HG03103 (cell line): ENCODE data around the gene BMERB1.
"Not testable (repeated sequence)": the region's sequence is repeated elsewhere in the genome, so short reads cannot be mapped to it uniquely, and the experiment has no call there.

Experiments
- ATAC-seq: cut with Tn5 transposase; IDR thresholded peaks from one replicate; pipeline ENCODE4 v1.9.1; 2021; ENCODE audit warnings: low read depth; ENCODE audit not compliant: unreplicated experiment

Gene BMERB1

DNA sequence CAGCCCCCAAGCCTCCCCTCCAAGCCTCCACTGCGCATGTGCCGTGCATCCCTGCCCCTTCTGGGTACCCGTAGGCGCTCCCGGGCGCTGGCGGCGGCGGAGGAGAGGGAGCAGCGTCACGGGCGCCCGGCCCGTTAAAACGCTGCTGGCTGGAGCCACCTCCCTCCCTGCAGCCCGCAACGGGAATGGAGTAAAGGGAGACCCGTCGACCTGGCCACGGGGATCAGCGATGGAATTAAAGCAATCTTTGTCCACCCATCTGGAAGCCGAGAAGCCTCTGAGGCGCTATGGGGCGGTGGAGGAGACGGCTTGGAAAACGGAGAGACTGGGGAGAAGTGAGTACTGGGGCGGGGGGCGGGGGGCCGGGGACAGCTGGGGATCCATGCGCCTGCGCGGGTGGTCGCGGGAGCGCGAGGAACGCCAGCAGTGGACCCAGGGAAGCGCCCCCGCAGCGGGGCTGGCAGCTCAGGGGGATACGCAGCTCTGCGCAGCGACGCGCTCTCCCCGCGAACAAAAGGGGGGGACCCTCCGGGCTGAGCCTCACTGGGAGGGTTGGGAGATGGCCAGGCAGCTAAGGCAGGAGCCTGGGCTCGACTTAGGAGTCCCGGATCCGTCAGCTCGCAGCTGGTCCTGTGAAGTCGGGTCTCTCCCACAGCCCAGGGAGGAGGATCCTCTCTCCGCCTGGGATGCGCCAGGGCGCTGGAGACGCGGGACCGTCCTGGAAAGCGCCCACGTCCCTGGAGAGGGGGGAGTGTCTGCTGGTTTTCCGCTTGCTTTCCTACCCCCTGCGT is at the start of gene BMERB1:
Gene BMERB1 (plus strand): TSS at position 164 of the 791 bp plus-strand sequence. CDS start 66 bp downstream, at position 230.
- no peak for ATAC-seq

DNA sequence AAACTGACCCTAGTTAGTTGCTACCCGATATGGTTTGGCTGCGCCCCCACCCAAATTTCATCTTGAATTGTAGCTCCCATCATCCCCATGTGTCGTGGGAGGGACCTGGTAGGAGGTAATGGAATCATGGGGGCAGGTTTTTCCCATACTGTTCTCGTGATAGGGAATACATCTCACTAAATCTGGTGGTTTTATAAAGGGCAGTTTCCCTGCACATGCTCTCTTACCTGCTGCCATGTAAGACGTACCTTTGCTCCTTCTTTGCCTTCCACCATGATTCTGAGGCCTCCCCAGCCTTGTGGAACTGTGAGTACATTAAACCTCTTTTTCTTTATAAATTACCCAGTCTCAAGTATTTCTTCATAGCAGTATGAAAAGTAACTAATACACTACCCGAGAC is 46.3 kb upstream of the BMERB1 start:
- ATAC-seq, result not testable (repeated sequence)

DNA sequence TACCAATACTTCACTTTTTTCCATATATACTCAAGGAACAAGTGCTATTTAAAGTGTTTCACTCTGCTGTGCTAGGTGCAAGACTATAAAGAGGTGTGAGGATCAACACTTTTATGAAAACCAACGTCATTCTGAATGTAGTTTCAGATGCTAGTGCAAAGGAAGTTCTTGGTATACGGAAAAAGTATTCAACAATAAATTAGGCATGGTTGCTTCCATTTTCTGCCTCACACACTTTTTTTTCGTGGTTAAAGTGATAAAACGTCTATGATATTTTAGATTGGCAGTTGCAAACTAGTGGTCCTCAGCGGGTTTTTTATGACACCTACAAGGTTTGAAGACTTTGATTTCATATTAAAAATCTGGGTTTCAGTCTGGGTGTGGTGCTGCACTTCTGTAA is 44.5 kb upstream of the BMERB1 start:
- not testable (repeated sequence) for ATAC-seq

DNA sequence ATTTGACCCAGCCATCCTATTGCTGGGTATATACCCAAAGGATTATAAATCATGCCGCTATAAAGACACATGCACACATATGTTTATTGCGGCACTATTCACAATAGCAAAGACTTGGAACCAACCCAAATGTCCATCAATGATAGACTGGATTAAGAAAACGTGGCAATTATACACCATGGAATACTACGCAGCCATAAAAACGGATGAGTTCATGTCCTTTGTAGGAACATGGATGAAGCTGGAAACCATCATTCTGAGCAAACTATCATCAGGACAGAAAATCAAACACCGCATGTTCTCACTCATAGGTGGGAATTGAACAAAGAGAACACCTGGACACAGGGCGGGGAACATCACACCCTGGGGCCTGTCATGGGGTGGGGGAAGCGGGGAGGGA is 41.4 kb upstream of the BMERB1 start:
- not testable (repeated sequence) for ATAC-seq

DNA sequence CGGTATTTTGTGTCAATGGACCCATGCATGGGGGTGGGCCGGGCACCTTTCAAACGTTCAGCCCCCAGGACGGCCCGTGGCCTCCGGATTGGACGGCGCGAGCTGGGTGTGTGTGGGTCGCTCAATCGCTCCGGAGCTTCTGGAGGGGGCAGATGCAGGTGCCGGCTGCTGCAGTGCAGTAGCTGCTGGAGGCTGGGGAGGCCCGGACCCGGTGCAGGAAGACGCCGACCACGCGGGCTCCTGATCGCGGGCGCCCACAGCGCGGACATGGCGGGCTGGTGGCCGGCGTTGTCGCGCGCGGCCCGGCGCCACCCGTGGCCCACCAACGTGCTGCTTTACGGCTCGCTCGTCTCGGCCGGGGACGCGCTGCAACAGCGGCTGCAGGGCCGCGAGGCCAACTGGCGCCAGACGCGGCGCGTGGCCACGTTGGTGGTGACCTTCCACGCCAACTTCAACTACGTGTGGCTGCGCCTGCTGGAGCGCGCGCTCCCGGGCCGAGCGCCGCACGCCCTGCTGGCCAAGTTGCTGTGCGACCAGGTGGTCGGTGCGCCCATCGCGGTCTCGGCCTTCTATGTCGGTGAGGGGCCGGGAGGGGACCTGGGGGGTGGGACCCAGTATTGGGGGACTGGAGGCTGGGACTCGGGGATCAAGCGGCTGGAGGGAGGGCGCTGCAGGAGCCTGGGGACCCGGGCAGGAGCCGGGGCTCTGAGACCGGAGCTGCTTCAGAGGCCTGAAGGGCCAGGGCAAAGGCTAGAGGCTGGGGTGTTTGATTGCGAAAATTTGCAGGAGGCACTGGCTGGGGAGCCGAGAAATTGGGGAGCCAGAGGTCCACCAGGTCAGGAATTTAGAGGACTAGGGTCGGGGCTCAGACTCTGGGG is 38.5 kb upstream of the BMERB1 start, which contains the start of gene MPV17L:
Gene MPV17L (plus strand): TSS at position 124 of the 878 bp plus-strand sequence. CDS start 144 bp downstream, at position 268.
- ATAC-seq, result not testable (repeated sequence)

DNA sequence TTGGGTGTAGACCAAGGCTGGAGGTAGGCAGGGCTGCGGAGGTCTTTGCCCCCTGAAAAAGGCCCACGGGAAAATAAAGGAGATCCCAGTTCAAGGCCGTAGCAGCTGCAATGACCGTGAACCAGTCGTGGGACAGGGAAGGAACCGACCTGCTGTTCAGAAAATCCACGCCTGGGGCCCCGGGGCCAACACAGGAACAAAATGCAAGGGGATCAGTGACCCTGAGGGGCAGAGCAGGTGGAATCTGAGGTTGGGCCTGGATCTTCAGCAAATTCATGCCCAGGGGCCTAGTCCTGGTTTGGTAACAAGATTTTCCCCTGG is 37.9 kb upstream of the BMERB1 start:
- not testable (repeated sequence) for ATAC-seq

DNA sequence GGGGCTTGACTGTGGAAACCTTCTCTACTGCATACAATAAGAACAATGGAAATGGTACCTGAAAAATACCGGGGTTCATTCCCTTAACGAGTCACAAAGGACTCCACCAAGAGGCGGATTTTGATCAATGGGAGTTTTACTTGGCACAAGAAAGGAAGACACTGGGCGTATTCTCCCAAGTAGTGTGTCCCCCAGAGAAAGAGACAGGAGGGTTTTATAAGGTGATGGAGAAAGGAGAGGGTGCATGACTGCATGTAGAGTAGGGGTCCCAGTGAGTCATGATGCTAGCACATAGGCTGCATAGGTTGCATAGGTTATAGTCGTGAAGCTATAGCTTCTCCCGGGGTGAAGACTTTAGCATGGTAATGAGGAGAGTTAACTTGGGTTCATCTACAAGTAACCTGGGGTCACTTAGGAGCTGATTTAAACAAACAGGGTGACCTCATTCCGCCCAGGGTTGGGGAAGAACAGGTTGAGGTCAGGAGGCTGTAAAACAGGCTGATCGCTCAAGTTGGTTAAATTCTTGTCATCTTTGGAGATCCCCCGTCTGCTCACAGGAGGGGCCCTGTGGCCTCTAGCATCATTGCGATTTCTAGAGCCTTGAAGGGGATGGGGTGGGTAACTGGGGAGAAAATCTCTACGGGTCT is 37.3 kb upstream of the BMERB1 start:
- ATAC-seq, result no peak

DNA sequence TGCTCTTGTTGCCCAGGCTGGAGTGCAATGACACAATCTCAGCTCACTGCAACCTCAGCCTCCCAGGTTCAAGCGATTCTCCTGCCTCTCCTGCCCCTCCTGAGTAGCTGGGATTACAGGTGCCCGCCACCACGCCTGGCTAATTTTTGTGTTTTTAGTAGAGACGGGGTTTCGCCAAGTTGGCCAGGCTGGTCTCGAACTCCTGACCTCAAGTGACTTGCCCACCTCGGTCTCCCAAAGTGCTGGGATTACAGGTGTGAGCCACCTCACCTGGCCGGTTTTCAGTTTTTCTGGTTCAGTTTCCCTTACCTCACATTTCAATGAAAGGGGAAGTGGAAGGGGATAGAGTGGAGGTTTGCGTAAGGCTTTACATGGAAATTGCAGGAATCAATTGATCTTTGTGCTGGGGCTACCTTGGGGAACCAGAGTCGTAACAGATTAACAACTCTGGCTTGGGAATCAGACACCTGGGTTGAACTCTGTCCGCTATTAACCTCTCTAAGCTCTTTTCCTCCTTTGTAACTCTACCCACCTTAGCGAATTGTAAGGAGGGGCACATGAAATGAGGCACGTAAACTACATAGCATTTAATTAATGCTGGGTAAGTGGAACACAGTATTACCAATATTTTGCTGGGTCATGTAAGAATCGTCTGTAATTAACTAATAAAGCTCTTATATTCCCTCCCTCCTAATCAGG is 35.6 kb upstream of the BMERB1 start:
- ATAC-seq, result no peak

DNA sequence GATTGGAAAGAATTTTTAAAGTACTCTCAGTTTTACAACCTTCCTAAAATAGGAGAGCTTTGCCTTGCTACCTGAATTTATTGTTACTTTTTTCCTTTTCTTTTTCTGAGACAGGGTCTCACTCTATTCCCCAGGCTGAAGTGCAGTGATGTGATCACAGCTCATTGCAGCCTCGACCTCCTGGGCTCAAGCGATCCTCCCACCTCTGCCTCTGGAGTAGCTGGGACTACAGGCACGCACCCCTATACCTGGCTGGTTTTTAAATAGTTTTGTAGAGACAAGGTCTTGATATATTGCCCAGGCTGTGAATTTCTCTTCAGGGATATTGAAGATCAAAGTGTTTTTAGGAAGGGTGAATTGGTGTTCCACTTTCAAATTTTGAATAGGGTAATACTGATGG is 35.1 kb upstream of the BMERB1 start:
- no peak for ATAC-seq

DNA sequence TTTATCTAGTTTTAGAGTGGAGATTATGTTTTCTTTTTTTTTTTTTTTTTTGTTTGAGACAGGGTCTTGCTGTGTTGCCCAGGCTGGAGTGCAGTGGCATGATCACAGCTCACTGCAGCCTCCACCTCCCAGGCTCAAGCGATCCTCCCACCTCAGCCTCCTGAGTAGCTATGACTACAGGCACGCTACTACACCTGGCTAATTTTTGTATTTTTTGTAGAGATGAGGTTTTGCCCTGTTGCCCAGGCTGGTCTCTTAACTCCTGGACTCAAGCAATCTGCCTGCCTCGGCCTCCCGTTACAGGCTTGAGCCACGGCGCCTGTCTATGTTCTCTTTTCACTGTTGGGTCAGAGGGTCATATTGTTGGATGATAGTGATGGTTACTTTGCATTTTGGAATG is 34.1 kb upstream of the BMERB1 start:
- not testable (repeated sequence) for ATAC-seq

DNA sequence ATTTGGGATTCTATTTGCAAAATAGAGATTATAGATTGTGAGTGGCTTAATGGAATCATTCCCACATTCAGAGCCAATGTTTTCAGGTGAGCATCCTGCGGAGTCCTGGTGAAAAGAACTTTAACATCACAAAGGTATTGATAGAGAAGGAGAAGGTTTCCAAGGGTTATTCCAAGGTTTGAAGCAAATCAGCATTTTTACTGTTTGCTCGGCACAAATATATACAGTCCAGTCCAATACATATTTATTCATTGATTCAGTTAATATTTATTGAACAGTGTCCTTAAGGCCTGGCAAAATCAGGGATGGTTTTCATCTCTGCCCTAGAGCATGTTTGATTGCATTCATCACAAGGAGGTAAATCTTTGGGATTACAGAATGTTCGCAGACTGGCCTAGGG is 32.4 kb upstream of the BMERB1 start:
- ATAC-seq, result no peak

DNA sequence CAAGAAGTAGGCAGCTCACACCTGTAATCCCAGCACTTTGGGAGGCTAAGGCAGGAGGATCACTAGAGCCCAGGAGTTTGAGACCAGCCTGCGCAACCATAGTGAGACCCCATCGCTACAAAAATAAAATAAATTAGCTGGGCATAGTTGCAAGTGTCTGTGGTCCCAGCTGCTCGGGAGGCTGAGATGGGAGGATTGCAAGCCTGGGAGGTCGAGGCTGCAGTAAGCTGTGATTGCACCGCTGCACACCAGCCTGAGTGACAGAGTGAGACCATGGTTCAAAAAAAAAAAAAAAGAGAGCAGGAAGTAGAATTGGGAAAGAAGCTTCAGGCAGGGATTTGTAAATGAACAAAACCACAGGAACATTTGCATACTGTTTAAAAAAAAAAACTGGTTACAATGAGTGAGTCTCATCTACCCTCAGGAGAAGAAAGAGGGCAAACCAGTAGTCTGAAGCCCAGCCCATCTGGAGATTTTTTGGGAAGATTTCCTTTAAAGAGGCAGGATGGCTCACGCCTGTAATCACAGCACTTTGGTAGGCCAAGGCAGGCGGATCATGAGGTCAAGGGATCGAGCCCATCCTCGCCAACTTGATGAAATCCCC is 30.9 kb upstream of the BMERB1 start:
- ATAC-seq, result no peak

DNA sequence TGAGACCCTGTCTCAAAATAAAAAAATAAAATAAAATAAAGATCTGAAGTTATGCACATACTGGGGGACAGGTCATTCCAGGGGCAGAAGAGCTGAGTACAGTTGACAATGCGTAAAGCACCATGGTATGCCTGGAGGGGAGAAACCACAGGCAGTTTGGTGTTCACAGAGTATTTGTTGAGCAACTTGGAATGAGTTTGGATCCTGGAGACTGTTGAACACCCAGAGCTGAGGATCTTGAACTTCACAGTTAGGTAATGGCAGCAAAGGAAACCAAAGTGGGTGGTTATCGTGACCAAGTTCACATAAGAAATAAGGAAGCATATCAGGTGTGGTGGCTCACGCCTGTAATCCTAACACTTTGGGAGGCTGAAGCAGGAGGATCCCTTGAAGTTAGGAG is 30.3 kb upstream of the BMERB1 start:
- not testable (repeated sequence) for ATAC-seq

DNA sequence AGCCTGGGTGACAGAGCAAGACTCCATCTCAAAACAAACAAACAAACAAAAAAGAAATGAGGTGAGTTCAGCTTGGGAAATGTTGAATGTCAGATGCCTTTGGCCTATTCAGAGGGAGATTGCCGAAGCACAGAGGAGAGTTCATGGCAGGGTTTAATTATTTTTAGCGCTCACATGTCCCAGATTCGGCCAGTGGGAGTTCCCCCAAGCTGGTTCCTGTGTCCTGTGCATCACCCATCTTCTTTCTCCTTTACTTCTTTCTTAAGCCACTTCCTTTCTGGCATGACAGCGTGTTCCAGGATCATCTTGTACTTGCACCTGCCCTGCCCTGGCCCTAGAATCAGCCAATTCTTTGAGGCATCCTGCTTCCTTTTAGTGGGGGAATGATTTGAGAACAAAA is 29.6 kb upstream of the BMERB1 start:
- no peak for ATAC-seq

DNA sequence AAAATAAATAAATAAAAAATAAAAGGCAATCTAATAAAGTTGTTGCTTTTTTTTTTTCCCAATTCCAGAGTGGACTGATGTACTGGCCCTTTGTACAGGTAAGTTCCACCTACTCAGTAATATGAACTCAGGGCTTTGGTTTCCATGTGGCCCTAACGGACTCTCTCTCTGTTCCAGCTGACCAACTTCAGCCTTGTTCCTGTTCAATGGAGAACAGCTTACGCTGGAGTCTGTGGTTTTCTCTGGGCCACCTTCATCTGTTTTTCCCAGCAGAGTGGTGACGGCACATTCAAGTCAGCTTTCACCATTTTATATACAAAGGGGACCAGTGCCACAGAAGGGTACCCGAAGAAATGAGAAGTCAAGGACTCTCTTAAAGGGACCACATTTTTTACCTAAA is 26.6 kb upstream of the BMERB1 start:
- not testable (repeated sequence) for ATAC-seq

DNA sequence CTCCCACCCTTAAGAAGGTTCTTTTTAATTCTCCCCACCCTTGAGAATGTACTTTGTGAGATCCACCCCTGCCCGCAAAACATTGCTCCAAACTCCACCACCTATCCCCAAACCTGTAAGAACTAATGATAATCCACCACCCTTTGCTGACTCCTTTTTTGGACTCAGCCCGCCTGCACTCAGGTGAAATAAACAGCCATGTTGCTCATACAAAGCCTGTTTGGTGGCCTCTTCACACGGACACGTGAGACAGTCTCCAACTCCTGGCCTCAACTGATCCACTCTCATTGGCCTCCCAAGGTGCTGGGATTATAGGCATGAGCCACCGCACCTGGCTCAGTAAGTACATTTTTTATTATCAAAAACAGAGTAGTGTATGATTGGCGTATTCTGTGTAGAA is 24.9 kb upstream of the BMERB1 start:
- ATAC-seq, result not testable (repeated sequence)

DNA sequence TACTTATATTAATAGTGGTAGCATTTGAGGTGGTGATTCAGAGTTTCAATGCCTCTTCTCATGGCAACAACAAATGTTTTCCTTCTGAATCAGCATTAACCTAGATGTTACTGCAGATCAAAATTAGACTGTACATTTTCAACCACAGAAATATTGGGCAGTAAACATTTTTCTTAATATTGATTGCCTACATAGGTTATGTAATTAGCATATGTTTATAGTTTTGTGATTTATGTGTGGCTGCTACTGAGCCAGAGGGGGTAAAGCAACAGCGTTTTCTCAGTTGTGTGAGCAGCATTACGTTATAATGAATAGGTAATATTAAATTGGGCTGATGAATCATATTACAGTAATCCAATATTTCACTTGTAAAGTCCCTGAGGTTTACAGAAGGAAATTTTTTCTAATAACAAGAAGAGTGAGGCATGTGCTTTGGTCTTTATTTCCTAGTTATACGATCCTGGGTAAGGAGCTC is 18.8 kb upstream of the BMERB1 start:
- no peak for ATAC-seq

DNA sequence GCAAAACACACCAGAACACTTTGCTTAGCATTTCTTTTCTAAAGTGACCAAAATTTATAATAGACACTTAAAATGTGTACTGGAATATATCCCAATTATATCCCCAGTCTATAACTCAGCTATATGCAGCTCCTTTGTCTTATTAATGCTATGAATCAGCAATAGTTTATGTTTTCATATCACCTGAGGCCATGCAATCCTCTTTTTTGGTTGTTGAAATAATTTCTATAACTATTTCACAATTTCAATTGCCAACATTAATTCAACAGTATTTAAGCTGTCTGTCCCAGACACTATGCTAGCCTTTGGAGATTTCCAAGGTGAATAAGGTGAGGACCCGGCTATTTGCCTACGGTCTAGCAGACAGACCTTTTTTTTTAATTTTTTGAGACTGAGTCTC is 17.2 kb upstream of the BMERB1 start:
- no peak for ATAC-seq

DNA sequence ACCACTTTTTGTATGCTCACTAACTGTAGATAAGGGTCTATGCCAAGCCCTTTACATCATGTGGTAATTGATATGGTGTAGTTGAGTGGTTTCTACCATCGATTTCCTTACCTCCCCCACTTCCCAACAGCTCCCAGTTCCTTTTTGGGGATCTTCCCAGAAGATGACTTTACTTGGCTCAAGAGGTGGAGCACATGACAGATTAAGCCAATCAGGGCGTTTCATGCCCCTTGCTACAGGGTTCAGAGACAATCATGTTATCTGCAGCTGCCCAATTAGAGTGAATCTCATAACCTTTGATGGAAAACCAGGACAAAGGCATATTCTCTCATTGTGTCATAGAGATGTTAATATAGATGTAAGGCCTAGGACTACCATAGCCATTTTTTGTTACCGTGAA is 16.2 kb upstream of the BMERB1 start:
- ATAC-seq, result no peak

DNA sequence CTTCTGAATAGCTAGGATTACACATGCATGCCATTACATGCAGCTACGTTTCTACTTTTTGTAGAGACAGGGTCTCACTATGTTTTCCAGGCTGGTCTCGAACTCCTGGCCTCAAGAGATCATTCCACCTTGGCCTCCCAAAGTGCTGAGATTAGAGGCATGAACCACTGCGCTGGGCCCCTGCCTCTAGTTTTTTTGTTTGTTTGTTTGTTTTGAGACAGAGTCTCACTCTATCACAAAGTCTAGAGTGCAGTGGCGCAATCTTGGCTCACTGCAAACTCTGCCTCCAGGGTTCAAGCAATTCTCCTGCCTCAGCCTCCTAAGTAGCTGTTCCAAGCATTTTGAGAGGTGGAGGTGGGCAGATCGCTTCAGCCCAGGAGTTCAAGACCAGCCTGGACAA is 12.7 kb upstream of the BMERB1 start:
- not testable (repeated sequence) for ATAC-seq
